A172 (cell line): Measurements from ENCODE around the gene PHF23. TPM values are rescaled to one million over a fixed set of nuclear protein-coding genes. Genes with fewer than 3 reads are reported as not detected.

ENCODE experiments used
- DNase-seq: peaks from one replicate; pipeline ENCODE4 v3.0.0-alpha.2; 2015; ENCODE audit warnings: low spot score
- total RNA-seq: library from RNA; depleted of rRNA; stranded (reverse); fragments of >200 nt; shearing (Covaris generic); gene quantifications from 2 replicates; pipeline ENCODE4 v1.2.3, GENCODE V29; 2014; rRNA removed

Gene PHF23
- total RNA-seq: 59.5 and 75.3 TPM in 2 replicates

GRCh38 chr17:7239091-7240027 is at the start of gene PHF23:
Gene PHF23 (minus strand): TSS chr17:7239457. CDS start chr17:7239279, 178 bp downstream.
- peak; percentile 100 for DNase-seq

- DNase-seq: no peak
Measured at GRCh38 chr17:7285679-7286078, 46.4 kb upstream of the PHF23 start.

- no peak for DNase-seq
Measured at GRCh38 chr17:7284911-7285310, 45.7 kb upstream of the PHF23 start.

- no peak for DNase-seq
Measured at GRCh38 chr17:7283471-7284216, 44.4 kb upstream of the PHF23 start.

GRCh38 chr17:7282752-7283321 is 43.6 kb upstream of the PHF23 start:
- no peak for DNase-seq

GRCh38 chr17:7281953-7282751 is 42.9 kb upstream of the PHF23 start:
- DNase-seq: no peak

- peak; percentile 88 for DNase-seq
Measured at GRCh38 chr17:7281074-7281952, 42.1 kb upstream of the PHF23 start, which contains the start of gene SLC2A4. Gene SLC2A4 (plus strand): TSS chr17:7281718. CDS start chr17:7281935, 217 bp downstream.

- peak; percentile 77 for DNase-seq
Measured at GRCh38 chr17:7280519-7281073, 41.3 kb upstream of the PHF23 start.

- no peak for DNase-seq
Measured at GRCh38 chr17:7279448-7279847, 40.2 kb upstream of the PHF23 start.

- DNase-seq: no peak
Measured at GRCh38 chr17:7266784-7267183, 27.5 kb upstream of the PHF23 start.

- no peak for DNase-seq
Measured at GRCh38 chr17:7263801-7264078, 24.5 kb upstream of the PHF23 start.

GRCh38 chr17:7262935-7263800 is 23.9 kb upstream of the PHF23 start:
- DNase-seq: no peak

- no peak for DNase-seq
Measured at GRCh38 chr17:7262192-7262934, 23.1 kb upstream of the PHF23 start, which contains the start of gene CLDN7. Gene CLDN7 (minus strand): TSS chr17:7262478. CDS start chr17:7262043, 435 bp downstream.

GRCh38 chr17:7261379-7262191 is 22.3 kb upstream of the PHF23 start:
- no peak for DNase-seq

GRCh38 chr17:7260651-7261378 is 21.6 kb upstream of the PHF23 start:
- no peak for DNase-seq

GRCh38 chr17:7260151-7260550 is 20.9 kb upstream of the PHF23 start:
- DNase-seq: no peak

GRCh38 chr17:7259555-7259889 is 20.3 kb upstream of the PHF23 start:
- DNase-seq: no peak
